Panc1 (cell line): ENCODE measurements around the gene ROBO2. TPM values are rescaled to one million over a fixed set of nuclear protein-coding genes. Genes with fewer than 3 reads are reported as not detected.

Experiments
- ATAC-seq: fragments of 200-7000 bp; cut with Tn5 transposase; 2 replicates; pipeline ENCODE4 v1.9.1; 2020; ENCODE audit warnings: mild to moderate bottlenecking, moderate library complexity
- BruUV-seq: library from RNA; stranded (reverse); fragments of 400-500 nt; replicated peaks from 2 replicates; lab custom pipeline; 2021; lab: Mats Ljungman, UMichigan
- CTCF ChIA-PET: fragments of 300-600 bp; sonication (Branson Sonifier 250); formaldehyde crosslinking; loops from one replicate; lab custom pipeline; 2022; ENCODE audit warnings: antibody characterized with exemption; lab: Charles Lee
- POLR2A ChIA-PET: fragments of 300-600 bp; sonication (Branson Sonifier 250); formaldehyde crosslinking; loops from one replicate; lab custom pipeline; 2022; ENCODE audit warnings: antibody characterized with exemption; lab: Charles Lee
- DNase-seq: peaks from one replicate; pipeline ENCODE4 v3.0.0-alpha.2; 2010; ENCODE audit warnings: low read depth, low spot score
- H3K27ac ChIP-seq: 2 replicates; pipeline ENCODE4 v1.5.1; 2011; ENCODE audit warnings: mild to moderate bottlenecking, low read length, inconsistent platforms
- H3K27me3 ChIP-seq: fragments of 200-500 bp; sonication (Bioruptor generic); 2 replicates; pipeline ENCODE4 v1.6.0; 2014; ENCODE audit warnings: low read length, inconsistent platforms; ENCODE audit not compliant: control insufficient read depth, insufficient read depth
- H3K36me3 ChIP-seq: fragments of 200-500 bp; sonication (Bioruptor generic); 2 replicates; pipeline ENCODE4 v1.5.1; 2014; ENCODE audit warnings: inconsistent platforms, mild to moderate bottlenecking, low read length, moderate library complexity; ENCODE audit not compliant: control insufficient read depth, insufficient read depth
- H3K4me1 ChIP-seq: 2 replicates; pipeline ENCODE4 v1.5.1; 2011; ENCODE audit warnings: inconsistent platforms, mild to moderate bottlenecking, low read length, moderate library complexity; ENCODE audit not compliant: control insufficient read depth, insufficient read depth
- H3K4me3 ChIP-seq, 2 experiments: 2 replicates each; pipeline ENCODE4 v1.5.1; 2011 to 2012; ENCODE audit warnings: low read depth in 2 of 2, low read length in 2 of 2, mild to moderate bottlenecking in 2 of 2, inconsistent platforms in 1 of 2, moderate library complexity in 1 of 2
- H3K9me3 ChIP-seq: fragments of 200-500 bp; sonication (Bioruptor generic); 2 replicates; pipeline ENCODE4 v1.5.1; 2014; ENCODE audit warnings: low read depth, mild to moderate bottlenecking, inconsistent platforms, low read length, moderate library complexity; ENCODE audit not compliant: control insufficient read depth, insufficient read depth
- POLR2AphosphoS5 ChIP-seq: IDR thresholded peaks from 2 replicates; pipeline ENCODE4 v1.6.1; 2012; ENCODE audit warnings: mild to moderate bottlenecking, low read depth, low read length, moderate library complexity
- SIN3A ChIP-seq: IDR thresholded peaks from 2 replicates; pipeline ENCODE4 v1.6.1; 2012; ENCODE audit warnings: low read depth, mild to moderate bottlenecking, low read length, moderate library complexity, borderline replicate concordance; ENCODE audit not compliant: insufficient read depth
- TCF7L2 ChIP-seq: IDR thresholded peaks from 2 replicates; pipeline ENCODE4 v1.6.1; 2011; ENCODE audit warnings: mild to moderate bottlenecking, low read depth, low read length, inconsistent platforms
- in situ Hi-C: cut with HindIII; loops from 2 replicates; pipeline ENCODE4 v1.10.0; 2016; ENCODE audit warnings: low sequenced_read_pairs, low pct_unique_long_range_greater_than_20kb
- intact Hi-C: fragments of 100-400 bp; cut with micrococcal nuclease; formaldehyde crosslinking; loops from one replicate; pipeline ENCODE4 v1.10.0; 2022; ENCODE audit not compliant: unreplicated experiment
- total RNA-seq: library from RNA; stranded (reverse); gene quantifications from one replicate; pipeline ENCODE4 v1.2.1, GENCODE V29; 2021; ENCODE audit not compliant: unreplicated experiment
- TF ChIP-seq, protein P1 (sequence below): fragments of 450-650 bp; IDR thresholded peaks from 2 replicates; pipeline ENCODE4 v1.5.1; 2017; ENCODE audit warnings: mild to moderate bottlenecking
- TF ChIP-seq, protein P2 (sequence below), 2 experiments: IDR thresholded peaks; 2 replicates each; pipeline ENCODE4 v1.6.1; 2011 to 2012; ENCODE audit warnings: low read depth in 2 of 2, control low read depth in 1 of 2, low read length in 1 of 2, mild to moderate bottlenecking in 1 of 2, moderate library complexity in 1 of 2; ENCODE audit not compliant: insufficient read depth in 1 of 2

Gene ROBO2
- total RNA-seq, 1 experiment from 2014 or later, result 1.3 TPM

DNA sequence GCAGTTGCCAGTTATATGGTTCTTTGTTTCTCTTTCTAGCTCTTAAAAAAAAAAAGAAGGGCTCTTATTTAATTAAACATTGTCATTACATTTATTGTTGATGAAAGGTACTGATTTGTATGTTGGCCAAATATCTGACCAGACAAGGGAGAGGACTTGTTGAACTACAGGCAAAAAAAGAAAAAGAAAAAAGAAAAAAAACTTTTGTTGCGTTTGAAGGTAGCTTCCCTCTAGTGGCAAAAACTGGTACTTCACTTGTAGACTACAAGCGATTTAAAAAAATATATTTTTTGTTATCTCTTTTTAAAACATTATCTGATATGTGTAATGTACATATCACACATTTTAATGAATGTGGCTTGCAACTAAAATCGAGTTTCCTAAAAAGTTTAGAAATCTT lies 280.6 kb downstream of the ROBO2 start:
- CTCF ChIA-PET, result interaction anchor here (0.6 kb wide), 2 partner anchors 175 to 887 kb away, joined by 3 read pairs; no protein-coding TSS in a partner anchor
- Histone ChIP-seq H3K27ac (no peak overlapping the region), H3K4me1 (no peaks in the 10 kb centered on the region), H3K36me3 (no peaks in the 10 kb centered on the region), H3K9me3 (no peaks in the 10 kb centered on the region), H3K4me3 (no peak overlapping the region), H3K27me3 (no peaks in the 10 kb centered on the region)
- DNase-seq (no peak), ATAC-seq (no peak)
- no peak for TF ChIP-seq TCF7L2
- TF ChIP-seq, protein P1, sequence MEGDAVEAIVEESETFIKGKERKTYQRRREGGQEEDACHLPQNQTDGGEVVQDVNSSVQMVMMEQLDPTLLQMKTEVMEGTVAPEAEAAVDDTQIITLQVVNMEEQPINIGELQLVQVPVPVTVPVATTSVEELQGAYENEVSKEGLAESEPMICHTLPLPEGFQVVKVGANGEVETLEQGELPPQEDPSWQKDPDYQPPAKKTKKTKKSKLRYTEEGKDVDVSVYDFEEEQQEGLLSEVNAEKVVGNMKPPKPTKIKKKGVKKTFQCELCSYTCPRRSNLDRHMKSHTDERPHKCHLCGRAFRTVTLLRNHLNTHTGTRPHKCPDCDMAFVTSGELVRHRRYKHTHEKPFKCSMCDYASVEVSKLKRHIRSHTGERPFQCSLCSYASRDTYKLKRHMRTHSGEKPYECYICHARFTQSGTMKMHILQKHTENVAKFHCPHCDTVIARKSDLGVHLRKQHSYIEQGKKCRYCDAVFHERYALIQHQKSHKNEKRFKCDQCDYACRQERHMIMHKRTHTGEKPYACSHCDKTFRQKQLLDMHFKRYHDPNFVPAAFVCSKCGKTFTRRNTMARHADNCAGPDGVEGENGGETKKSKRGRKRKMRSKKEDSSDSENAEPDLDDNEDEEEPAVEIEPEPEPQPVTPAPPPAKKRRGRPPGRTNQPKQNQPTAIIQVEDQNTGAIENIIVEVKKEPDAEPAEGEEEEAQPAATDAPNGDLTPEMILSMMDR, result peak; percentile 61; the same call in 1 of the 2 replicates
- no TSS peak for BruUV-seq
- POLR2A ChIA-PET, result no interaction called here
- in situ Hi-C loops, result no loop called here
- intact Hi-C loops, result no loop called here

DNA sequence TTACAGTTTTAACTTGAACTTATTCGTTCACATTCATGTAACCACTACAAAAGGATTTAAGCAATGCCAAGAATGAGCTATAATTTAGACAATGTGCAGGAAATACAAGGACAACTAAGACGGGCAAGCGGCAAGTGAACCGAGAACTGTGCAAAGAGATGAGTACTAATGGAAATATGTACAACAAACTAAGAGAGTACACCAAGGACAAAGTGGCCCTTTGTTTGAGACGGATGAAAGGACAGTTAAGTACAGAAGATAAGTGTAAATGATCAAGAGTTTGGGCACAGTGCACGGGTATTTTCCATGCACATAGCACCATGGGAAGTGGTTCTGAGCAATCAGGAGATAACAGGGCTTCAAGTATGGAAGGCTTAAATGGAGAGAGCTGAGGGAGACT lies 281.7 kb downstream of the ROBO2 start:
- no peaks in the 10 kb centered on the region for H3K36me3 ChIP-seq
- H3K4me3 ChIP-seq, result no peak overlapping the region
- POLR2A ChIA-PET, result no interaction called here
- ATAC-seq (peak; percentile 56; the same call in 1 of the 2 replicates), DNase-seq (no peak)
- H3K27me3 ChIP-seq, result no peaks in the 10 kb centered on the region
- no TSS peak for BruUV-seq
- no peaks in the 10 kb centered on the region for H3K9me3 ChIP-seq
- in situ Hi-C loops, result no loop called here
- intact Hi-C loops, result no loop called here
- no peak overlapping the region for H3K27ac ChIP-seq
- CTCF ChIA-PET, result interaction anchor here (0.7 kb wide), 1 partner anchor 103 kb away, joined by 5 read pairs; no protein-coding TSS in a partner anchor
- TF ChIP-seq, protein P1, result no peak
- TF ChIP-seq, protein P2, sequence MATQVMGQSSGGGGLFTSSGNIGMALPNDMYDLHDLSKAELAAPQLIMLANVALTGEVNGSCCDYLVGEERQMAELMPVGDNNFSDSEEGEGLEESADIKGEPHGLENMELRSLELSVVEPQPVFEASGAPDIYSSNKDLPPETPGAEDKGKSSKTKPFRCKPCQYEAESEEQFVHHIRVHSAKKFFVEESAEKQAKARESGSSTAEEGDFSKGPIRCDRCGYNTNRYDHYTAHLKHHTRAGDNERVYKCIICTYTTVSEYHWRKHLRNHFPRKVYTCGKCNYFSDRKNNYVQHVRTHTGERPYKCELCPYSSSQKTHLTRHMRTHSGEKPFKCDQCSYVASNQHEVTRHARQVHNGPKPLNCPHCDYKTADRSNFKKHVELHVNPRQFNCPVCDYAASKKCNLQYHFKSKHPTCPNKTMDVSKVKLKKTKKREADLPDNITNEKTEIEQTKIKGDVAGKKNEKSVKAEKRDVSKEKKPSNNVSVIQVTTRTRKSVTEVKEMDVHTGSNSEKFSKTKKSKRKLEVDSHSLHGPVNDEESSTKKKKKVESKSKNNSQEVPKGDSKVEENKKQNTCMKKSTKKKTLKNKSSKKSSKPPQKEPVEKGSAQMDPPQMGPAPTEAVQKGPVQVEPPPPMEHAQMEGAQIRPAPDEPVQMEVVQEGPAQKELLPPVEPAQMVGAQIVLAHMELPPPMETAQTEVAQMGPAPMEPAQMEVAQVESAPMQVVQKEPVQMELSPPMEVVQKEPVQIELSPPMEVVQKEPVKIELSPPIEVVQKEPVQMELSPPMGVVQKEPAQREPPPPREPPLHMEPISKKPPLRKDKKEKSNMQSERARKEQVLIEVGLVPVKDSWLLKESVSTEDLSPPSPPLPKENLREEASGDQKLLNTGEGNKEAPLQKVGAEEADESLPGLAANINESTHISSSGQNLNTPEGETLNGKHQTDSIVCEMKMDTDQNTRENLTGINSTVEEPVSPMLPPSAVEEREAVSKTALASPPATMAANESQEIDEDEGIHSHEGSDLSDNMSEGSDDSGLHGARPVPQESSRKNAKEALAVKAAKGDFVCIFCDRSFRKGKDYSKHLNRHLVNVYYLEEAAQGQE (IDR thresholded peaks at IDR 0.05; ENCODE audit: insufficient read depth in 1 of 2, low read depth in 2 of 2, low read length in 1 of 2), result no peak
- TF ChIP-seq POLR2AphosphoS5 (no peak), TCF7L2 (no peak), SIN3A (no peak)
- H3K4me1 ChIP-seq, result no peaks in the 10 kb centered on the region
